ENCODE measurements around the gene ROBO1.
"Not testable (repeated sequence)": the region's sequence is repeated elsewhere in the genome, so short reads cannot be mapped to it uniquely, and the experiment has no call there.

ROBO1 gene

GRCh38 chr3:78911394-78911793 lies 856.4 kb downstream of the ROBO1 start:
- DNase-seq (ENCODE audit: low read depth), result no peak

- DNase-seq (ENCODE audit: low read depth), result no peak
Observed at GRCh38 chr3:78908236-78908635, 859.6 kb downstream of the ROBO1 start.

GRCh38 chr3:78907367-78907766 lies 860.4 kb downstream of the ROBO1 start:
- DNase-seq (ENCODE audit: low read depth), result no peak

- DNase-seq (ENCODE audit: low read depth), result no peak
Observed at GRCh38 chr3:78906930-78907329, 860.9 kb downstream of the ROBO1 start.

- no peak for DNase-seq (ENCODE audit: low read depth)
Observed at GRCh38 chr3:78906245-78906644, 861.6 kb downstream of the ROBO1 start.

GRCh38 chr3:78905700-78906099 lies 862.1 kb downstream of the ROBO1 start:
- DNase-seq (ENCODE audit: low read depth), result no peak

GRCh38 chr3:78901544-78901943 lies 866.3 kb downstream of the ROBO1 start:
- DNase-seq (ENCODE audit: low read depth), result no peak

GRCh38 chr3:78900880-78901279 lies 866.9 kb downstream of the ROBO1 start:
- no peak for DNase-seq (ENCODE audit: low read depth)

- no peak for DNase-seq (ENCODE audit: low read depth)
Observed at GRCh38 chr3:78900426-78900825, 867.4 kb downstream of the ROBO1 start.

- no peak for DNase-seq (ENCODE audit: low read depth)
Observed at GRCh38 chr3:78895528-78895927, 872.3 kb downstream of the ROBO1 start.

GRCh38 chr3:78894787-78895186 lies 873.0 kb downstream of the ROBO1 start:
- DNase-seq (ENCODE audit: low read depth), result no peak

GRCh38 chr3:78893161-78893560 lies 874.6 kb downstream of the ROBO1 start:
- no peak for DNase-seq (ENCODE audit: low read depth)

- DNase-seq (ENCODE audit: low read depth), result no peak
Observed at GRCh38 chr3:78889348-78889747, 878.5 kb downstream of the ROBO1 start.

GRCh38 chr3:78888635-78889034 lies 879.2 kb downstream of the ROBO1 start:
- no peak for DNase-seq (ENCODE audit: low read depth)

- no peak for DNase-seq (ENCODE audit: low read depth)
Observed at GRCh38 chr3:78887547-78888011, 880.2 kb downstream of the ROBO1 start.

GRCh38 chr3:78887029-78887428 lies 880.8 kb downstream of the ROBO1 start:
- no peak for DNase-seq (ENCODE audit: low read depth)

- not testable (repeated sequence) for DNase-seq (ENCODE audit: low read depth)
Observed at GRCh38 chr3:78884567-78884966, 883.2 kb downstream of the ROBO1 start.

- DNase-seq (ENCODE audit: low read depth), result no peak
Observed at GRCh38 chr3:78882251-78882650, 885.5 kb downstream of the ROBO1 start.

GRCh38 chr3:78881501-78881900 lies 886.3 kb downstream of the ROBO1 start:
- DNase-seq (ENCODE audit: low read depth), result no peak

- DNase-seq (ENCODE audit: low read depth), result no peak
Observed at GRCh38 chr3:78880603-78881461, 887.0 kb downstream of the ROBO1 start.

GRCh38 chr3:78879295-78879860 lies 888.4 kb downstream of the ROBO1 start:
- no peak for DNase-seq (ENCODE audit: low read depth)

- DNase-seq (ENCODE audit: low read depth), result no peak
Observed at GRCh38 chr3:78878789-78879188, 889.0 kb downstream of the ROBO1 start.

- no peak for DNase-seq (ENCODE audit: low read depth)
Observed at GRCh38 chr3:78878011-78878410, 889.8 kb downstream of the ROBO1 start.

- DNase-seq (ENCODE audit: low read depth), result no peak
Observed at GRCh38 chr3:78875851-78876250, 891.9 kb downstream of the ROBO1 start.
